Neutrophil (primary cell): Measurements from ENCODE around the gene PCED1B.

ENCODE experiments used
- H3K27ac ChIP-seq: fragments of 200-600 bp; sonication (generic); 2 replicates; pipeline ENCODE4 v1.5.1; 2016; ENCODE audit warnings: mild to moderate bottlenecking, moderate library complexity
- H3K27me3 ChIP-seq: fragments of 200-600 bp; sonication (generic); 2 replicates; pipeline ENCODE4 v1.6.0; 2016; ENCODE audit warnings: mild to moderate bottlenecking
- H3K36me3 ChIP-seq: fragments of 200-600 bp; sonication (generic); 2 replicates; pipeline ENCODE4 v1.5.1; 2017
- H3K4me1 ChIP-seq, 2 experiments: fragments of 200-600 bp in 1 of 2; sonication (generic) in 1 of 2; 1 replicate in 1 of 2; 2 replicates in 1 of 2; pipeline versions ENCODE4 v1.5.1 to v1.6.1; 2013 to 2016; ENCODE audit warnings: low read depth in 1 of 2, low read length in 1 of 2, mild to moderate bottlenecking in 1 of 2, moderate library complexity in 1 of 2; ENCODE audit not compliant: control insufficient read depth in 1 of 2, insufficient read depth in 1 of 2
- H3K4me3 ChIP-seq, 2 experiments: fragments of 200-600 bp in 1 of 2; sonication (generic) in 1 of 2; 1 replicate in 1 of 2; 2 replicates in 1 of 2; pipeline ENCODE4 v1.5.1; 2013 to 2016; ENCODE audit warnings: low read depth in 1 of 2, low read length in 1 of 2, mild to moderate bottlenecking in 1 of 2, moderate library complexity in 1 of 2
- H3K9me3 ChIP-seq: fragments of 200-600 bp; sonication (generic); 2 replicates; pipeline ENCODE4 v1.5.1; 2016
- CTCF ChIP-seq: fragments of 200-600 bp; sonication (generic); IDR thresholded peaks from 2 replicates; pipeline ENCODE4 v1.5.1; 2016; ENCODE audit warnings: antibody characterized with exemption

The PCED1B gene

GRCh38 chr12:47264951-47265350, 185.5 kb downstream of the PCED1B start:
- Histone ChIP-seq H3K36me3 (no peaks in the 10 kb centered on the region), H3K27me3 (no peaks in the 10 kb centered on the region), H3K27ac (no peak overlapping the region), H3K4me3 (no peak overlapping the region), H3K9me3 (no peaks in the 10 kb centered on the region), H3K4me1 (no peaks in the 10 kb centered on the region)
- TF ChIP-seq CTCF = no peak

GRCh38 chr12:47265391-47265790, 186.0 kb downstream of the PCED1B start:
- TF ChIP-seq CTCF = no peak
- no peaks in the 10 kb centered on the region for H3K9me3 ChIP-seq
- no peaks in the 10 kb centered on the region for H3K27me3 ChIP-seq
- no peaks in the 10 kb centered on the region for H3K4me1 ChIP-seq
- H3K27ac ChIP-seq = no peak overlapping the region
- no peaks in the 10 kb centered on the region for H3K36me3 ChIP-seq
- H3K4me3 ChIP-seq = no peak overlapping the region

GRCh38 chr12:47267571-47267970, 188.2 kb downstream of the PCED1B start:
- Histone ChIP-seq H3K4me1 (no peaks in the 10 kb centered on the region), H3K4me3 (no peak overlapping the region), H3K27ac (no peak overlapping the region), H3K9me3 (no peaks in the 10 kb centered on the region), H3K27me3 (no peaks in the 10 kb centered on the region), H3K36me3 (no peaks in the 10 kb centered on the region)
- no peak for TF ChIP-seq CTCF

GRCh38 chr12:47268501-47269454, 189.4 kb downstream of the PCED1B start:
- H3K27ac ChIP-seq = no peak overlapping the region
- TF ChIP-seq CTCF = no peak

GRCh38 chr12:47269916-47270315, 190.5 kb downstream of the PCED1B start:
- Histone ChIP-seq H3K4me1 (no peaks in the 10 kb centered on the region), H3K36me3 (no peaks in the 10 kb centered on the region), H3K9me3 (no peaks in the 10 kb centered on the region), H3K27me3 (no peaks in the 10 kb centered on the region), H3K27ac (no peak overlapping the region), H3K4me3 (no peak overlapping the region)
- no peak for TF ChIP-seq CTCF

More at GRCh38 chr12:47268501-47269454, 189.4 kb downstream of the PCED1B start:
- Histone ChIP-seq H3K4me1 (no peaks in the 10 kb centered on the region), H3K9me3 (no peaks in the 10 kb centered on the region), H3K27me3 (no peaks in the 10 kb centered on the region), H3K4me3 (no peak overlapping the region), H3K36me3 (no peaks in the 10 kb centered on the region)
